ENCODE results near the gene PNMA8B.

DNA sequence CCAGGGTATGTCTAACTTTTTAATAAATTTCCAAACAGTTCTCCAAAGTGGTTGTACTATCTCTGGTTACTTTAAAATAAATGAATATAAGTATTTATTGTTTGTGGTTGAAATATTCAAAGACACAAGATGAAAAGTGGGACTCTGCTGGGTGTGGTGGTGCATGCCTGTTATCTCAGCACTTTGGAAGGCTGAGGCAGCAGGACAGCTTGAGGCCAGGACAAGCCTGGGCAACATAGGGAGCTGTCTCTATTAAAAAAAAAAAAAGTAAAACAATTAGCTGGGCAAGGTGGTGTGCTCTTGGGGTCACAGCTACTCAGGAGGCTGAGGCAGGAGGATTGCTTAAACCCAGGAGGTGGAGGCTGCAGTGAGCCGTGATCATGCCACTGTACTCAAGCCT, 34.7 kb downstream of the PNMA8B start:
- TF ChIP-seq CTCF (IDR thresholded peaks at IDR 0.05; ENCODE audit: low read length) (no peak), EZH2 (optimal IDR thresholded peaks at IDR 0.05; ENCODE audit: low read depth, low read length) (no peak)

Data from MM.1S (cell line).